GM19035 (cell line): ENCODE results near the gene MATN3.

Experiments
- ATAC-seq: cut with Tn5 transposase; IDR thresholded peaks from one replicate; pipeline ENCODE4 v1.9.1; 2021; ENCODE audit not compliant: unreplicated experiment

Gene MATN3

GRCh38 chr2:19942199-19942598, 70.3 kb downstream of the MATN3 start:
- ATAC-seq: no peak
